HL-60 (cell line): Measurements from ENCODE around the gene DTNBP1.

Experiments used
- DNase-seq, 2 experiments: peaks; one replicate each; pipeline ENCODE4 v3.0.0-alpha.2; 2010 to 2020; ENCODE audit warnings: low read depth in 1 of 2, low spot score in 1 of 2
- H3K27ac ChIP-seq: fragments of 250-450 bp; sonication (Bioruptor Pico); replicated peaks from 2 replicates; pipeline ENCODE4 v1.5.1; 2020; ENCODE audit warnings: mild to moderate bottlenecking, moderate library complexity
- H3K27me3 ChIP-seq: fragments of 250-450 bp; sonication (Bioruptor Pico); 2 replicates; pipeline ENCODE4 v1.5.1; 2021; ENCODE audit warnings: mild to moderate bottlenecking, moderate library complexity; ENCODE audit not compliant: insufficient read depth, poor library complexity, severe bottlenecking
- H3K4me3 ChIP-seq: replicated peaks from 2 replicates; pipeline ENCODE4 v1.5.1; 2011; ENCODE audit warnings: mild to moderate bottlenecking, control low read depth, low read length; ENCODE audit not compliant: insufficient read depth
- CTCF ChIP-seq: IDR thresholded peaks from one replicate; pipeline ENCODE4 v1.5.1; 2011; ENCODE audit warnings: low read length, control low read depth, inconsistent platforms; ENCODE audit not compliant: insufficient read depth
- GABPA ChIP-seq: IDR thresholded peaks from 2 replicates; pipeline ENCODE4 v1.6.1; 2012; ENCODE audit warnings: low read depth
- POLR2AphosphoS5 ChIP-seq: IDR thresholded peaks from 2 replicates; pipeline ENCODE4 v1.6.1; 2012; ENCODE audit warnings: low read depth
- REST ChIP-seq: IDR thresholded peaks from 2 replicates; pipeline ENCODE4 v1.6.1; 2012; ENCODE audit warnings: low read depth; ENCODE audit not compliant: insufficient replicate concordance
- SPI1 ChIP-seq: IDR thresholded peaks from 2 replicates; pipeline ENCODE4 v1.6.1; 2012; ENCODE audit warnings: low read depth, mild to moderate bottlenecking, borderline replicate concordance

DTNBP1 gene

GRCh38 chr6:15622045-15622740 lies 40.6 kb downstream of the DTNBP1 start:
- peak overlapping the region; percentile 82 for H3K27ac ChIP-seq
- H3K27me3 ChIP-seq: no peaks in the 10 kb centered on the region
- peak in 1 of 2 experiments; percentile 30 for DNase-seq
- no peak overlapping the region for H3K4me3 ChIP-seq
- TF ChIP-seq GABPA (0 out of 2 replicates have a peak, but pooled peaks have one; percentile 7), REST (no peak), POLR2AphosphoS5 (no peak)

GRCh38 chr6:15621203-15622044 lies 41.4 kb downstream of the DTNBP1 start:
- TF ChIP-seq POLR2AphosphoS5 (peak; percentile 71), REST (no peak), SPI1 (peak; percentile 73; the same call in 1 of the 2 replicates), GABPA (no peak), CTCF (no peak)
- peak overlapping the region; percentile 82 for H3K27ac ChIP-seq
- DNase-seq: peak; percentile 24 to 93
- no peak overlapping the region for H3K4me3 ChIP-seq
- no peaks in the 10 kb centered on the region for H3K27me3 ChIP-seq

GRCh38 chr6:15620611-15621010 lies 42.2 kb downstream of the DTNBP1 start:
- Histone ChIP-seq H3K27ac (peak overlapping the region; percentile 82; the same call in 1 of the 2 replicates), H3K4me3 (no peak overlapping the region), H3K27me3 (no peaks in the 10 kb centered on the region)
- no peak for TF ChIP-seq REST
- no peak for TF ChIP-seq SPI1
- no peak for TF ChIP-seq POLR2AphosphoS5
- no peak for TF ChIP-seq GABPA
- TF ChIP-seq CTCF: no peak
- no peak for DNase-seq
